Amniotic stem cell (primary cell): ENCODE measurements around the gene DIAPH3.
A peak's percentile ranks its signal among the peaks of the same experiment; 100 is the strongest.
"Not testable (repeated sequence)": the region's sequence is repeated elsewhere in the genome, so short reads cannot be mapped to it uniquely, and the experiment has no call there.

ENCODE experiments used
- DNase-seq: peaks from one replicate; lab custom pipeline; 2025; lab: John Stamatoyannopoulos, UW

The DIAPH3 gene

GRCh38 chr13:60163478-60164233, at the start of gene DIAPH3:
DIAPH3 (minus strand) TSS chr13:60163928; CDS start chr13:60163766, 162 bp downstream.
- DNase-seq: peak; percentile 93

GRCh38 chr13:60213236-60213744, 49.6 kb upstream of the DIAPH3 start:
- no peak for DNase-seq

GRCh38 chr13:60211548-60211947, 47.8 kb upstream of the DIAPH3 start:
- no peak for DNase-seq

GRCh38 chr13:60210510-60211330, 47.0 kb upstream of the DIAPH3 start:
- no peak for DNase-seq

GRCh38 chr13:60205499-60205898, 41.8 kb upstream of the DIAPH3 start:
- DNase-seq: not testable (repeated sequence)

- DNase-seq: no peak
These were observed 37.6 kb upstream of the DIAPH3 start for GRCh38 chr13:60201286-60201685.

GRCh38 chr13:60195893-60196292, 32.2 kb upstream of the DIAPH3 start:
- not testable (repeated sequence) for DNase-seq

GRCh38 chr13:60182907-60183306, 19.2 kb upstream of the DIAPH3 start:
- no peak for DNase-seq

GRCh38 chr13:60178327-60178726, 14.6 kb upstream of the DIAPH3 start:
- no peak for DNase-seq

- DNase-seq: no peak
These were observed 11.8 kb upstream of the DIAPH3 start for GRCh38 chr13:60175571-60175970.

- DNase-seq: no peak
These were observed 10.4 kb upstream of the DIAPH3 start for GRCh38 chr13:60174113-60174512.

- no peak for DNase-seq
These were observed 8.4 kb upstream of the DIAPH3 start for GRCh38 chr13:60172111-60172510.

- DNase-seq: no peak
These were observed 6.7 kb upstream of the DIAPH3 start for GRCh38 chr13:60170414-60170813.

GRCh38 chr13:60169239-60170031, 5.7 kb upstream of the DIAPH3 start:
- no peak for DNase-seq

- DNase-seq: no peak
These were observed 3.4 kb upstream of the DIAPH3 start for GRCh38 chr13:60167121-60167520.

GRCh38 chr13:60165391-60166099, 1.8 kb upstream of the DIAPH3 start:
- DNase-seq: no peak

- DNase-seq: no peak
These were observed 634 bp upstream of the DIAPH3 start for GRCh38 chr13:60164234-60164889.

GRCh38 chr13:60162096-60162495, 1.6 kb downstream of the DIAPH3 start:
- no peak for DNase-seq

- no peak for DNase-seq
These were observed 5.4 kb downstream of the DIAPH3 start for GRCh38 chr13:60158321-60158801.

- DNase-seq: no peak
These were observed 7.8 kb downstream of the DIAPH3 start for GRCh38 chr13:60155978-60156377.

GRCh38 chr13:60152904-60153303, 10.8 kb downstream of the DIAPH3 start:
- no peak for DNase-seq
